A549 (cell line): Measurements from ENCODE around the gene SAMD3. TPM values are rescaled to one million over a fixed set of nuclear protein-coding genes. Genes with fewer than 3 reads are reported as not detected.

Experiments used
- ATAC-seq, 2 experiments: fragments of 200-7000 bp in 1 of 2; fragments of >200 bp in 1 of 2; cut with Nextera tagmentation in 1 of 2; cut with Tn5 transposase in 1 of 2; 3 replicates each; pipeline versions ENCODE4 v1.8.0 to v1.9.1; 2018 to 2020; ENCODE audit warnings: mild to moderate bottlenecking in 1 of 2, moderate library complexity in 1 of 2
- CTCF ChIA-PET: fragments of 300-600 bp; sonication (Branson Sonifier 250); formaldehyde crosslinking; extraction: SDS; loops from one replicate; lab custom pipeline; 2021; ENCODE audit warnings: antibody characterized with exemption, inconsistent platforms; lab: Yijun Ruan, JAX
- POLR2A ChIA-PET: fragments of 350-600 bp; formaldehyde crosslinking; extraction: SDS; loops from one replicate; lab custom pipeline; 2021; ENCODE audit warnings: antibody characterized with exemption, inconsistent platforms; lab: Yijun Ruan, JAX
- DNase-seq, 2 experiments: peaks; one replicate each; pipeline versions ENCODE4 v3.0.0 to v3.0.0-alpha.2; 2011 to 2016; ENCODE audit warnings: low read depth in 1 of 2, low spot score in 1 of 2
- FAIRE-seq: peaks from 2 replicates; lab custom pipeline; 2011; peaks lifted over from hg19 to GRCh38; lab: Jason Lieb, UNC
- H3K27ac ChIP-seq, 2 experiments: fragments of >200 bp; sonication (Bioruptor Twin); formaldehyde crosslinking; 3 replicates each; pipeline ENCODE4 v1.5.1; 2016 to 2017
- H3K4me1 ChIP-seq: fragments of >200 bp; sonication (Bioruptor Twin); formaldehyde crosslinking; 3 replicates; pipeline ENCODE4 v1.6.1; 2016
- H3K4me2 ChIP-seq: fragments of >200 bp; sonication (Bioruptor Twin); formaldehyde crosslinking; 3 replicates; pipeline ENCODE4 v1.6.1; 2016
- H3K4me3 ChIP-seq: fragments of >200 bp; sonication (Bioruptor Twin); formaldehyde crosslinking; 3 replicates; pipeline ENCODE4 v1.5.1; 2016
- H3K9me3 ChIP-seq: fragments of >200 bp; sonication (Bioruptor Twin); formaldehyde crosslinking; 3 replicates; pipeline ENCODE4 v1.6.1; 2016
- ATOH8 ChIP-seq: fragments of 250-450 bp; sonication (Bioruptor Pico); IDR thresholded peaks from 2 replicates; pipeline ENCODE4 v1.5.0; 2020; ENCODE audit warnings: low read depth, mild to moderate bottlenecking, moderate library complexity
- CBX2 ChIP-seq: fragments of 200-600 bp; sonication (generic); IDR thresholded peaks from 2 replicates; pipeline ENCODE4 v1.6.1; 2016; ENCODE audit warnings: low read depth, mild to moderate bottlenecking, borderline replicate concordance
- CBX8 ChIP-seq: fragments of 200-600 bp; sonication (generic); IDR thresholded peaks from 2 replicates; pipeline ENCODE4 v1.6.1; 2016
- EHMT2 ChIP-seq: fragments of 200-600 bp; sonication (generic); IDR thresholded peaks from 2 replicates; pipeline ENCODE4 v1.6.1; 2016; ENCODE audit warnings: antibody characterized with exemption, low read depth, mild to moderate bottlenecking, moderate library complexity
- ELK1 ChIP-seq: fragments of 150-350 bp; IDR thresholded peaks from 2 replicates; pipeline ENCODE4 v1.6.1; 2014; ENCODE audit warnings: low read depth, mild to moderate bottlenecking, low read length
- EP300 ChIP-seq, 2 experiments: fragments of >200 bp; sonication (Bioruptor Twin); formaldehyde crosslinking; IDR thresholded peaks; 2 replicates in 1 of 2; 3 replicates in 1 of 2; pipeline ENCODE4 v1.6.1; 2016 to 2017
- ESRRA ChIP-seq: fragments of 150-350 bp; IDR thresholded peaks from 2 replicates; pipeline ENCODE4 v1.6.1; 2014; ENCODE audit warnings: mild to moderate bottlenecking, low read length, borderline replicate concordance
- FOXS1 ChIP-seq: fragments of 250-450 bp; sonication (Bioruptor Pico); IDR thresholded peaks from 2 replicates; pipeline ENCODE4 v1.5.0; 2020; ENCODE audit warnings: mild to moderate bottlenecking, moderate library complexity
- HES2 ChIP-seq: fragments of >200 bp; sonication (Bioruptor Twin); formaldehyde crosslinking; IDR thresholded peaks from 2 replicates; pipeline ENCODE4 v1.6.1; 2016
- HMGXB4 ChIP-seq: fragments of 250-450 bp; sonication (Bioruptor Pico); IDR thresholded peaks from 2 replicates; pipeline ENCODE4 v1.5.0; 2021; ENCODE audit warnings: mild to moderate bottlenecking, moderate library complexity, borderline replicate concordance
- HOXB13 ChIP-seq: fragments of 250-450 bp; sonication (Bioruptor Pico); IDR thresholded peaks from 2 replicates; pipeline ENCODE4 v1.5.0; 2020; ENCODE audit warnings: low read depth, mild to moderate bottlenecking, moderate library complexity
- KDM1A ChIP-seq: fragments of 200-600 bp; sonication (generic); IDR thresholded peaks from 2 replicates; pipeline ENCODE4 v1.6.1; 2016; ENCODE audit warnings: low read depth, mild to moderate bottlenecking
- MAFK ChIP-seq: fragments of 450-650 bp; IDR thresholded peaks from 2 replicates; pipeline ENCODE4 v1.6.1; 2014; ENCODE audit not compliant: partially characterized antibody
- MAX ChIP-seq: IDR thresholded peaks from 2 replicates; pipeline ENCODE4 v1.6.1; 2012
- NPAS2 ChIP-seq: fragments of 250-450 bp; sonication (Bioruptor Pico); IDR thresholded peaks from 2 replicates; pipeline ENCODE4 v1.8.0; 2022; ENCODE audit warnings: mild to moderate bottlenecking, moderate library complexity, borderline replicate concordance
- PBX3 ChIP-seq: IDR thresholded peaks from 2 replicates; pipeline ENCODE4 v1.6.1; 2012
- PHF8 ChIP-seq: fragments of 200-600 bp; sonication (generic); IDR thresholded peaks from 2 replicates; pipeline ENCODE4 v1.6.1; 2016; ENCODE audit warnings: low read depth, mild to moderate bottlenecking, antibody characterized with exemption, moderate library complexity, borderline replicate concordance
- RCOR1 ChIP-seq: fragments of 150-350 bp; IDR thresholded peaks from 2 replicates; pipeline ENCODE4 v1.6.1; 2014; ENCODE audit warnings: antibody characterized with exemption, low read length, low read depth
- REST ChIP-seq: fragments of 200-600 bp; sonication (generic); IDR thresholded peaks from 2 replicates; pipeline ENCODE4 v1.6.1; 2016; ENCODE audit warnings: antibody characterized with exemption, mild to moderate bottlenecking, moderate library complexity
- RFX5 ChIP-seq: fragments of 450-650 bp; IDR thresholded peaks from 2 replicates; pipeline ENCODE4 v1.7.1; 2014; ENCODE audit warnings: antibody characterized with exemption, mild to moderate bottlenecking, moderate library complexity
- SMC3 ChIP-seq: fragments of >200 bp; sonication (Bioruptor Twin); formaldehyde crosslinking; IDR thresholded peaks from 3 replicates; pipeline ENCODE4 v1.6.1; 2018; ENCODE audit warnings: inconsistent platforms
- TP53 ChIP-seq: fragments of 250-450 bp; sonication (Bioruptor Pico); IDR thresholded peaks from 2 replicates; pipeline ENCODE4 v1.5.0; 2021; ENCODE audit warnings: mild to moderate bottlenecking, moderate library complexity
- ZFP36 ChIP-seq: fragments of 450-650 bp; IDR thresholded peaks from 2 replicates; pipeline ENCODE4 v1.6.1; 2014; ENCODE audit warnings: borderline replicate concordance; ENCODE audit not compliant: partially characterized antibody
- ZNF302 ChIP-seq: fragments of 250-450 bp; sonication (Bioruptor Pico); IDR thresholded peaks from 2 replicates; pipeline ENCODE4 v1.9.0; 2021; ENCODE audit warnings: inconsistent platforms, mild to moderate bottlenecking, moderate library complexity
- WGBS: methylation state at CpG from one replicate; pipeline ENCODE4 v1.1.6; 2017; ENCODE audit errors: missing lambda C conversion rate; 5-methylcytosine and 5-hydroxymethylcytosine counted together
- polyA plus RNA-seq, 4 experiments: library from polyadenylated mRNA; depleted of rRNA in 3 of 4; stranded (reverse); fragments of >200 nt; fragmentation: RNase III in 1 of 4; extraction: RNeasy Plus Mini Kit Qiagen cat#74134 plus additional on column Dnase treatment in 1 of 4; gene quantifications; 2 replicates in 3 of 4; 3 replicates in 1 of 4; pipeline ENCODE4 v1.2.3, GENCODE V29; 2011 to 2017

Gene SAMD3
- polyA plus RNA-seq, 2 of the 4 experiments (the other 2 are of a cell fraction), result not detected

- no peak for TF ChIP-seq EP300 (IDR thresholded peaks at IDR 0.05)
- no peak for TF ChIP-seq PHF8
- TF ChIP-seq FOXS1 (CRISPR knock-in tag), result no peak
- no peak for TF ChIP-seq NPAS2 (CRISPR knock-in tag)
- no peak for TF ChIP-seq RFX5
- TF ChIP-seq HES2, result no peak
- TF ChIP-seq MAFK, result no peak
- no peak for TF ChIP-seq TP53
- no peak for TF ChIP-seq KDM1A
Measured at GRCh38 chr6:130216620-130217019, 6.1 kb downstream of the SAMD3 start (continued).

GRCh38 chr6:130215526-130215925, 7.2 kb downstream of the SAMD3 start:
- 6% methylated on average over 1 of the region's 1 CpG for WGBS
- Histone ChIP-seq H3K27ac (no peak overlapping the region), H3K4me1 (no peaks in the 10 kb centered on the region), H3K4me2 (no peak overlapping the region), H3K4me3 (no peak overlapping the region)
- ATAC-seq, result no peak
- CTCF ChIA-PET, result no interaction called here
- no peak for FAIRE-seq
- TF ChIP-seq ESRRA, result no peak
- no peak for TF ChIP-seq SMC3
- no peak for TF ChIP-seq MAFK
- TF ChIP-seq HMGXB4, result no peak
- TF ChIP-seq EHMT2, result no peak
- no peak for TF ChIP-seq PHF8
- no peak for TF ChIP-seq RCOR1
- TF ChIP-seq CBX2, result no peak
- no peak for TF ChIP-seq MAX
- TF ChIP-seq HOXB13 (CRISPR knock-in tag), result no peak
- no peak for TF ChIP-seq REST
- no peak for TF ChIP-seq HES2
- TF ChIP-seq ATOH8 (CRISPR knock-in tag), result no peak
- TF ChIP-seq PBX3, result no peak
- no peak for TF ChIP-seq ZFP36
- TF ChIP-seq ELK1, result no peak
- no peak for TF ChIP-seq ZNF302 (CRISPR knock-in tag)
- no peak for TF ChIP-seq CBX8
- TF ChIP-seq, all 56 proteins: peak for 0
- POLR2A ChIA-PET, result no interaction called here
- DNase-seq, result no peak
- no peaks in the 10 kb centered on the region for H3K9me3 ChIP-seq
